Progenitor cell of endocrine pancreas (in vitro differentiated cells): ENCODE data around the gene SNAP25. TPM values are rescaled to one million over a fixed set of nuclear protein-coding genes. Genes with fewer than 3 reads are reported as not detected.

Experiments
- DNase-seq: peaks from one replicate; pipeline ENCODE4 v3.0.0; 2021; ENCODE audit warnings: low spot score; ENCODE audit not compliant: unreplicated experiment
- H3K27ac Mint-ChIP-seq: 2 replicates; pipeline ENCODE4 v1.8.0; 2021; ENCODE audit warnings: mild to moderate bottlenecking, moderate library complexity, mixed read lengths
- H3K27me3 Mint-ChIP-seq: 2 replicates; pipeline ENCODE4 v1.8.0; 2021; ENCODE audit warnings: mixed read lengths
- H3K36me3 Mint-ChIP-seq: 2 replicates; pipeline ENCODE4 v1.8.0; 2022; ENCODE audit warnings: mixed read lengths; ENCODE audit not compliant: insufficient read depth
- H3K4me1 Mint-ChIP-seq: 2 replicates; pipeline ENCODE4 v1.8.0; 2021; ENCODE audit warnings: low read depth, mixed read lengths
- H3K4me3 Mint-ChIP-seq: 2 replicates; pipeline ENCODE4 v1.8.0; 2021; ENCODE audit warnings: low read depth, mild to moderate bottlenecking, moderate library complexity, mixed read lengths
- H3K9me3 Mint-ChIP-seq: 2 replicates; pipeline ENCODE4 v1.8.0; 2021; ENCODE audit warnings: low read depth, mixed read lengths
- CTCF ChIP-seq: fragments of 200-600 bp; sonication (generic); IDR thresholded peaks from one replicate; pipeline ENCODE4 v1.5.0; 2021; ENCODE audit warnings: antibody characterized with exemption, mild to moderate bottlenecking; ENCODE audit not compliant: unreplicated experiment
- total RNA-seq: library from RNA; stranded (reverse); gene quantifications from 2 replicates; pipeline ENCODE4 v1.2.1, GENCODE V29; 2021

SNAP25 gene
- total RNA-seq, 1 donor from 2014 or later = 7.7 TPM

GRCh38 chr20:10313215-10313614 lies 94.6 kb downstream of the SNAP25 start:
- H3K36me3 Mint-ChIP-seq = no peaks in the 10 kb centered on the region
- DNase-seq = no peak
- peaks cover 26% of the 10 kb centered on the region for H3K27me3 Mint-ChIP-seq

GRCh38 chr20:10313701-10314100 lies 95.1 kb downstream of the SNAP25 start:
- Mint-ChIP-seq H3K27me3 (peaks cover 26% of the 10 kb centered on the region), H3K9me3 (peaks cover 15% of the 10 kb centered on the region), H3K36me3 (no peaks in the 10 kb centered on the region), H3K27ac (no peak overlapping the region), H3K4me1 (peaks cover 16% of the 10 kb centered on the region), H3K4me3 (no peak overlapping the region)
- TF ChIP-seq CTCF = no peak
- DNase-seq = no peak

More at GRCh38 chr20:10313215-10313614, 94.6 kb downstream of the SNAP25 start:
- H3K27ac Mint-ChIP-seq = no peak overlapping the region
- peaks cover 11% of the 10 kb centered on the region for H3K9me3 Mint-ChIP-seq
- H3K4me1 Mint-ChIP-seq = peaks cover 16% of the 10 kb centered on the region
- H3K4me3 Mint-ChIP-seq = no peak overlapping the region
- TF ChIP-seq CTCF = no peak

GRCh38 chr20:10314198-10314597 lies 95.6 kb downstream of the SNAP25 start:
- H3K27ac Mint-ChIP-seq = no peak overlapping the region
- peaks cover 16% of the 10 kb centered on the region for H3K4me1 Mint-ChIP-seq
- no peak for DNase-seq
- peaks cover 16% of the 10 kb centered on the region for H3K9me3 Mint-ChIP-seq
- peaks cover 26% of the 10 kb centered on the region for H3K27me3 Mint-ChIP-seq
- H3K36me3 Mint-ChIP-seq = no peaks in the 10 kb centered on the region
- no peak overlapping the region for H3K4me3 Mint-ChIP-seq
- TF ChIP-seq CTCF = no peak

GRCh38 chr20:10315138-10315537 lies 96.5 kb downstream of the SNAP25 start:
- no peak for TF ChIP-seq CTCF
- no peak overlapping the region for H3K27ac Mint-ChIP-seq
- no peak for DNase-seq
- no peaks in the 10 kb centered on the region for H3K36me3 Mint-ChIP-seq
- H3K4me3 Mint-ChIP-seq = no peak overlapping the region
- peaks cover 16% of the 10 kb centered on the region for H3K4me1 Mint-ChIP-seq
- H3K9me3 Mint-ChIP-seq = peaks cover 16% of the 10 kb centered on the region
- peaks cover 27% of the 10 kb centered on the region for H3K27me3 Mint-ChIP-seq

GRCh38 chr20:10316582-10316981 lies 98.0 kb downstream of the SNAP25 start:
- H3K27me3 Mint-ChIP-seq = peaks cover 26% of the 10 kb centered on the region
- H3K9me3 Mint-ChIP-seq = peaks cover 16% of the 10 kb centered on the region
- H3K4me1 Mint-ChIP-seq = peaks cover 16% of the 10 kb centered on the region
- no peak for DNase-seq
- no peaks in the 10 kb centered on the region for H3K36me3 Mint-ChIP-seq
- peak; percentile 8 for TF ChIP-seq CTCF
- no peak overlapping the region for H3K27ac Mint-ChIP-seq
- H3K4me3 Mint-ChIP-seq = no peak overlapping the region
